ENCODE measurements around the gene IL31RA.

The IL31RA gene

DNA sequence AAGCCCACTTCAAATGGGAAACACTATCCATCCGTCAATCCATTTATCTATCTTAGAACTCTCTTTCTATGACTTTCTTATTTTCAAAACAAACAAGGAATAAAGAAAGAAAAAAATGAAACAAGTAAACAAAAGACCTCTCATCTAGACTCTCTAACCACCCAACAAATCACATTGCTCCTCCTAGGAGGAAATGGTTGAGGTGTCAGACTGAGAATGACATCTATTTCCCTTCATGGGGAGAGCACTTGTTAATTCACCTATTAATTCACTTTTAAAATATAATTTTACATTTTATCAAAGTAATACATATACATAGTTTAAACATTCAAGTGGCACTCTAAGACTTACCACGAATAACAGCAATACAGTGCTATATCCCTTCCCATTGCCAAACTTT lies 2.4 kb upstream of the IL31RA start:
- no peak overlapping the region for H3K4me3 ChIP-seq (ENCODE audit: insufficient read depth, low read length, poor library complexity, severe bottlenecking)
- no peaks in the 10 kb centered on the region for H3K27me3 ChIP-seq (ENCODE audit: low read length)
- H3K9me3 ChIP-seq (ENCODE audit: insufficient read depth, low read length), result no peaks in the 10 kb centered on the region
- no peaks in the 10 kb centered on the region for H3K9me2 ChIP-seq (replicated peaks; ENCODE audit: insufficient read depth, low read length)
- no peaks in the 10 kb centered on the region for H4K20me1 ChIP-seq (ENCODE audit: low read depth, low read length)
- H3K36me3 ChIP-seq (ENCODE audit: low read length), result no peaks in the 10 kb centered on the region
- TF ChIP-seq EZH2phosphoT487 (conservative IDR thresholded peaks at IDR 0.05; ENCODE audit: low read length), result no peak
- TF ChIP-seq, protein P1, sequence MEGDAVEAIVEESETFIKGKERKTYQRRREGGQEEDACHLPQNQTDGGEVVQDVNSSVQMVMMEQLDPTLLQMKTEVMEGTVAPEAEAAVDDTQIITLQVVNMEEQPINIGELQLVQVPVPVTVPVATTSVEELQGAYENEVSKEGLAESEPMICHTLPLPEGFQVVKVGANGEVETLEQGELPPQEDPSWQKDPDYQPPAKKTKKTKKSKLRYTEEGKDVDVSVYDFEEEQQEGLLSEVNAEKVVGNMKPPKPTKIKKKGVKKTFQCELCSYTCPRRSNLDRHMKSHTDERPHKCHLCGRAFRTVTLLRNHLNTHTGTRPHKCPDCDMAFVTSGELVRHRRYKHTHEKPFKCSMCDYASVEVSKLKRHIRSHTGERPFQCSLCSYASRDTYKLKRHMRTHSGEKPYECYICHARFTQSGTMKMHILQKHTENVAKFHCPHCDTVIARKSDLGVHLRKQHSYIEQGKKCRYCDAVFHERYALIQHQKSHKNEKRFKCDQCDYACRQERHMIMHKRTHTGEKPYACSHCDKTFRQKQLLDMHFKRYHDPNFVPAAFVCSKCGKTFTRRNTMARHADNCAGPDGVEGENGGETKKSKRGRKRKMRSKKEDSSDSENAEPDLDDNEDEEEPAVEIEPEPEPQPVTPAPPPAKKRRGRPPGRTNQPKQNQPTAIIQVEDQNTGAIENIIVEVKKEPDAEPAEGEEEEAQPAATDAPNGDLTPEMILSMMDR (IDR thresholded peaks at IDR 0.05; ENCODE audit: insufficient read depth, low read length, poor library complexity, severe bottlenecking), result no peak
- no peak overlapping the region for H3K4me2 ChIP-seq (ENCODE audit: low read depth, low read length, poor library complexity, severe bottlenecking)
- H3K79me2 ChIP-seq (ENCODE audit: insufficient read depth, low read length), result no peaks in the 10 kb centered on the region
- no peak overlapping the region for H3K27ac ChIP-seq (ENCODE audit: low read depth, low read length)
- H2AFZ ChIP-seq (ENCODE audit: low read depth, low read length, severe bottlenecking), result no peak overlapping the region
- no peak overlapping the region for H3K9ac ChIP-seq (ENCODE audit: low read length)
- H3F3A ChIP-seq (ENCODE audit: insufficient read depth), result no peaks in the 10 kb centered on the region

DNA sequence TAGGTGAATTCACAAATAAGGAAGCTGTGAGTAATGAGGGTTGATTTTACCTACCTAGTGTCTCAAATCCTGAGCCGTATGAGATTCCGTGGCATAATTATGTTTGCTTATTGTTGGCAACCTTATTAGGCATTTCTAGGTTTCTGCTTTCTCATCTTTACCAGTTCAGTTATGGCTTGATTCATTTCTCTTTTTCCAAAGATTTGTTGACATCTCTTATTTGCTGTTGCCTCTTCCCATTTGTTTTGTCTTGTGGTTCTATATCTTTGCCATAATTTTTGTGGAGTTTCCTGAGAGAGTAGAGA lies 470 bp downstream of the IL31RA start:
- Histone ChIP-seq H3K9me3 (ENCODE audit: insufficient read depth, low read length) (no peaks in the 10 kb centered on the region), H3K27ac (ENCODE audit: low read depth, low read length) (no peak overlapping the region), H3F3A (ENCODE audit: insufficient read depth) (no peaks in the 10 kb centered on the region), H3K4me3 (ENCODE audit: insufficient read depth, low read length, poor library complexity, severe bottlenecking) (no peak overlapping the region), H3K27me3 (ENCODE audit: low read length) (no peaks in the 10 kb centered on the region), H3K9me2 (replicated peaks; ENCODE audit: insufficient read depth, low read length) (no peaks in the 10 kb centered on the region), H3K4me2 (ENCODE audit: low read depth, low read length, poor library complexity, severe bottlenecking) (no peak overlapping the region), H4K20me1 (ENCODE audit: low read depth, low read length) (no peaks in the 10 kb centered on the region), H3K36me3 (ENCODE audit: low read length) (no peaks in the 10 kb centered on the region), H2AFZ (ENCODE audit: low read depth, low read length, severe bottlenecking) (no peak overlapping the region), H3K79me2 (ENCODE audit: insufficient read depth, low read length) (no peaks in the 10 kb centered on the region), H3K9ac (ENCODE audit: low read length) (no peak overlapping the region)
- TF ChIP-seq, protein P1 (IDR thresholded peaks at IDR 0.05; ENCODE audit: insufficient read depth, low read length, poor library complexity, severe bottlenecking), result no peak
- no peak for TF ChIP-seq EZH2phosphoT487 (conservative IDR thresholded peaks at IDR 0.05; ENCODE audit: low read length)

DNA sequence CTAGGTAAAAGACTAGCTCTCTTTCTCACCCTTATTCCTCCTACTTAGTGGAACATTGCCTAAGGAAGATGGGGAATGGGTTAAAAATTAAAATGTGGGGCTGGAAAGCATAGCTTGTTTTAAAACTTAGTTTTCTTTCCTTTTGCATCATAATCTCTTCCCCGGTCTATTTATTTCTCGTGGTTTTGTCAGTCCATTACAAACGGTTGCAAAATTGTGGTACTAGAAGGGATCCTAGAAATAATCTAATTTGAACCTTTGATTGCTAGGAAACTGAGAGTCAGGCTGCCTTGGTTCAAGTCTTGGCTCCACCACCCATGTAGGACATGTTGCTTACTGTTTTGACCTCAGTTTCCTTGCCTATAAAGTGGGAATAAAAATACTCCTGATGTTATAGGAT lies 1.3 kb downstream of the IL31RA start:
- H3K27me3 ChIP-seq (ENCODE audit: low read length), result no peaks in the 10 kb centered on the region

More for the DNA sequence above, 1.3 kb downstream of the IL31RA start:
- H4K20me1 ChIP-seq (ENCODE audit: low read depth, low read length), result no peaks in the 10 kb centered on the region
- no peaks in the 10 kb centered on the region for H3K79me2 ChIP-seq (ENCODE audit: insufficient read depth, low read length)
- H3K9ac ChIP-seq (ENCODE audit: low read length), result no peak overlapping the region
- H3K4me2 ChIP-seq (ENCODE audit: low read depth, low read length, poor library complexity, severe bottlenecking), result no peak overlapping the region
- H2AFZ ChIP-seq (ENCODE audit: low read depth, low read length, severe bottlenecking), result no peak overlapping the region
- no peaks in the 10 kb centered on the region for H3K9me3 ChIP-seq (ENCODE audit: insufficient read depth, low read length)
- no peaks in the 10 kb centered on the region for H3K9me2 ChIP-seq (replicated peaks; ENCODE audit: insufficient read depth, low read length)
- H3K4me3 ChIP-seq (ENCODE audit: insufficient read depth, low read length, poor library complexity, severe bottlenecking), result no peak overlapping the region
- no peaks in the 10 kb centered on the region for H3K36me3 ChIP-seq (ENCODE audit: low read length)
- TF ChIP-seq EZH2phosphoT487 (conservative IDR thresholded peaks at IDR 0.05; ENCODE audit: low read length), result no peak
- TF ChIP-seq, protein P1 (IDR thresholded peaks at IDR 0.05; ENCODE audit: insufficient read depth, low read length, poor library complexity, severe bottlenecking), result no peak
- no peaks in the 10 kb centered on the region for H3F3A ChIP-seq (ENCODE audit: insufficient read depth)
- no peak overlapping the region for H3K27ac ChIP-seq (ENCODE audit: low read depth, low read length)

Measured in SU-DHL-6 (cell line).